ENCODE measurements around the gene SARS2. TPM values are rescaled to one million over a fixed set of nuclear protein-coding genes. Genes with fewer than 3 reads are reported as not detected.

The SARS2 gene
- total RNA-seq, 1 experiment from 2014 or later = 17.3 TPM

- peak; percentile 23 for DNase-seq (ENCODE audit: low read depth)
Observed at GRCh38 chr19:38917921-38918491, 12.6 kb downstream of the SARS2 start.

- DNase-seq (ENCODE audit: low read depth) = no peak
Observed at GRCh38 chr19:38917516-38917915, 13.0 kb downstream of the SARS2 start.

GRCh38 chr19:38915329-38916321 lies 14.9 kb downstream of the SARS2 start:
- no peak for DNase-seq (ENCODE audit: low read depth)

DNA sequence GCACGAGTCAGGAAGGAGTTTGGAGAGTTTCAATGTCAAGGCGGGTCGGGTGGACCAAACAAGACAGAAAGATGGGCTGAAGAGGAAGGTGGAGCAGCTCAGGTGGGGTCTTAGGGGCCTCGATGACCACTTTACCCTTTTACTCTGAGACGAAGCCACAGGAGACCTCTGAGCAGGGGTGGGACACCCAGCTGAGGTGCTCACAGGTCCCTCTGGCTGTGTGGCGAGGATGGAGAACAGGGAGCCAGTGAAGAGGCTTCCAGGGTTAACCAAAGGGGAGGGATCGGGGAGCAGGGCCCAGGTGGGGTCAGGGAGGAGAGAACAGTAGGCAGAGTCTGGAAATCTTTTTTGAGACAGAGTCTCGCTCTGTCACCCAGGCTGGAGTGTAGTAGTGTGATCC lies 16.6 kb downstream of the SARS2 start:
- DNase-seq (ENCODE audit: low read depth) = no peak

- no peak for DNase-seq (ENCODE audit: low read depth)
Observed at GRCh38 chr19:38912600-38913514, 17.7 kb downstream of the SARS2 start.

DNA sequence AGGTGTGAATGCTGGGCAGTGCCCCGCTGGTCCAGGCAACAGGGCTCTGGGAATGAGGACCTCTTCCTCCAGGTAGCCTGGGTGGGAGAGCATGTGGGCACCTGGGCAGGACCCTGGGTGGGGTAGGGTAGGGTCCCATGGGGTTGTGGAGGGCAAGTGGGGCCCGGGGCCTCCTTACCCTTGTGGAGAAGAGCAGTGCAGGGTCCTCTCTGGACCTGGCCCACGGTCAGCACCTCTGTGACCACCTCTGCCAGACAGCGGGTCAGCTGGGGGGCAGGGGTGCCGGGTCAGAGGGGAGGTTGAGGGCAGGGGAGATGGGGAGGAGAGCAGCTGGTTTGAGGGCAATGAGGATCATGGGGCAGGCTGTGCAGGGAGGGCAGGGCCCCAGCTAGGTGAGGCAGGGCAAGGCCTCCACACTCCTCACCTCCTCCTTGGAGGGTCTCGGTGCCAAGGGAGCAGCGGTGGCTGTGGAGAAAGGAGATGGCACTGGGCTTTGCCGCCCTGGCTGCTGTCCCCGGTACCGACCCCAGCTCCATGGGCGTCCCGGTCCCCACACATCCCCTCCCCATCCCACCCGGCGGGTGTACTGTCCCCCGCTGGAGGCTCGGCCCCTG lies 19.1 kb downstream of the SARS2 start:
- no peak for DNase-seq (ENCODE audit: low read depth)

DNA sequence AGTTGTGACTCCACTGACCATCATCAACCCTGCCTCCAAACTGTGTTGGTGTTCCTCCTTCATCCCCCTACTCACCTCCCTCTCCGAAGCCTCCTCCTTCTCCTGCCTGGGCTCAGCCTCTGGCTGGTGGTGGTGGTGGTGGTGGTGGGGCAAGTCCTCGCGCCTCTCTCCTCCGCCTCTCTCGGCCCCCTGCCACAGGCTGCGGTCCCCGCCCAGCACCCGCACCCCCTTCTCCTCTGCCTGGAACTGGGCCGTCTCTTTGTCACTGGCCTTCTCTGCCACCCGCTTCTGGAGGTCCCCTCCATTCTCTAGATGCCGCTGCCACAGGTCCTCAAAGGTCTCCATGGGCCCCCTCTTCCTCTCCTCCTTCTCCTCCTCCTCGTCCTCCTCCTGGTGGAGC lies 20.1 kb downstream of the SARS2 start:
- DNase-seq (ENCODE audit: low read depth) = no peak

DNA sequence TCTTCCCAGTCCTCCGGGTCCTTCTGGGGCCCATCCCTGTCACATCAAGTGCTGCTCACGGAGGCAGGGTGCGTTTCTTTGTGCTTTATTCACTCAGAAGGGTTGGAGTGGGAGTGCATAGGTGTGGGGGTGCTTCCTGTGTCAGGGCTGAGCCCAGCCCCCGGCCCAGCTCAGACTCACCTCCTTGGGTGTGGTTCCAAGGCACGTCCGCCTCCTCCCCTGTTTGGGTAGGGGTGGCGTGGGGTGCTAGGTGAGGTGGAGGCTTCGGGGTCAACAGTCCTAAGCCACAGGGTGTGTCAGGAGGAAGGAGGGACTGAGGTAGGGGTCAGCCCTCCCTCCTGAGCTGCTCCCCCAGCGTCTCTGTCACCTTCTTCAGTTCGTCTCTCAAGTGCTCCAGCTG lies 21.7 kb downstream of the SARS2 start:
- DNase-seq (ENCODE audit: low read depth) = no peak

- no peak for DNase-seq (ENCODE audit: low read depth)
Observed at GRCh38 chr19:38907670-38908069, 22.9 kb downstream of the SARS2 start.

- DNase-seq (ENCODE audit: low read depth) = no peak
Observed at GRCh38 chr19:38907227-38907626, 23.3 kb downstream of the SARS2 start.

- no peak for DNase-seq (ENCODE audit: low read depth)
Observed at GRCh38 chr19:38905620-38906019, 24.9 kb downstream of the SARS2 start.

DNA sequence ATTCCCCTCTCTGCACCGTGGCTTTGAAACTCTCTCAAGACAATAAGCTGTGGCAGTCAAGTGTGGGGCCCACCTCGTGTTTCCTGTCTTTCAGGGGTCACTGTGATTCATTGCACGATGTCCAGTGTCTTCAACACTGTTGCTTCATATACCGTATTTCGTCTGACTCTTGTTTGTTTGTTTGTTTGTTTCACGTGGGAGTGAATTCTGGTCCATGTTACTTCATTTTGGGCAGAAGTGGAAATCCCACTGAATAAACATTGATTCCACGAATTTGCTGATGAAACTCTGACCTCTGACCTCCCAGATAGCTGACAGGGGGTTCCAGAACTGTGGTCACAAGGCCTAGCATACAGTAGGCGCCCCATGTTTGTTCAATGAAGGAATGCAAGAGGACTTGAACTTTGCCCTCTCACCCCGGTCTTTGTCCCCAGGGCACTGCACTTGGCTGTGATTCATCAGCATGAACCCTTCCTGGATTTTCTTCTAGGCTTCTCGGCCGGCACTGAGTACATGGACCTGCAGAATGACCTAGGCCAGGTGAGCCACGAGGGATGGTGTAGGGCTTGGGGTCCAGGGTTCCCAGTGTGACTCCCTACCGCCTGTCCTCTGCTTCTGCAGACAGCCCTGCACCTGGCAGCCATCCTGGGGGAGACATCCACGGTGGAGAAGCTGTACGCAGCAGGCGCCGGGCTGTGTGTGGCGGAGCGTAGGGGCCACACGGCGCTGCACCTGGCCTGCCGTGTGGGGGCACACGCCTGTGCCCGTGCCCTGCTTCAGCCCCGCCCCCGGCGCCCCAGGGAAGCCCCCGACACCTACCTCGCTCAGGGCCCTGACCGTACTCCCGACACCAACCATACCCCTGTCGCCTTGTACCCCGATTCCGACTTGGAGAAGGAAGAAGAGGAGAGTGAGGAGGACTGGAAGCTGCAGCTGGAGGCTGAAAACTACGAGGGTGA lies 25.7 kb downstream of the SARS2 start:
- DNase-seq (ENCODE audit: low read depth) = no peak

DNA sequence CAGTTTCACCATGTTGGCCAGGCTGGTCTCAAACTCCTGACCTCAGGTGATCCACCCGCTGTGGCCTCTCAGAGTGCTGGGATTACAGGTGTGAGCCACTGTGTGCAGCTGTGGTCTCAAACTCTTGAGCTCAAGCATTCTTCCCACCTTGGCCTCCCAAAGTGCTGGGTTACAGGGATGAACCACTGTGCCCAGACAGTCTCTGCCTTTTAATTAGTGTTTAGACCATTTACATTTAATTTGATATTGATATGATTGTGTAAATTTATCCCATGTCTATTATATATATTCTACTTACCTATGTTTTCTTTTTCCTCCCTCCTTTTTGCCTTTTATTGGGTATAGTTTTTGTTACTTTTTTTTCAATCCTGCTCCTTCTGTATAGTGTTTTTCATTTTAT lies 28.9 kb downstream of the SARS2 start:
- DNase-seq (ENCODE audit: low read depth) = no peak

GRCh38 chr19:38900743-38901190 lies 29.8 kb downstream of the SARS2 start:
- no peak for DNase-seq (ENCODE audit: low read depth)

DNA sequence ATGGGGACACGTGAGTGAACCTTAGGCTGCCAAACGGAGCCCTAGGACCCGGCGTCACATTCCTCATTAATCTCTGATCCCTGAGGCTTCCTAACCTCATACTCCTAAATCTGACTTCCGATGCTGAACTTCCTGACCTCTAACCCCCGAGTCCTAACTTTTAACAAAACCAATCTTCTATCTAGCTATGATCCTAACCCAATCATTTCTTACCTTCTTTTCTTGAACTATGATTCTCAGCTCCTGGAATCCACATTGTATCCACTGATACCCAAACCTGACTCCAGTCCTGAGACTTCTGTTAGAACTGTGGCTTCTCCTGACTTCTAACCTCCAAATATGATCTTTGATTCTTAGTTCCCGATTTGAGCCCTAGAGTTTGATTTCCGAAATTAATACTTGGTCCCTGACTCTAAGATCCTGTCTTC lies 30.3 kb downstream of the SARS2 start:
- no peak for DNase-seq (ENCODE audit: low read depth)

GRCh38 chr19:38899447-38900201 lies 30.9 kb downstream of the SARS2 start, which contains the start of the genes NFKBIB and SIRT2:
NFKBIB (plus strand) TSS chr19:38899969; CDS start chr19:38900033, 64 bp downstream.
SIRT2 (minus strand) TSS chr19:38899618; CDS start chr19:38899521, 97 bp downstream.
- peak; percentile 100 for DNase-seq (ENCODE audit: low read depth)

- peak; percentile 35 for DNase-seq (ENCODE audit: low read depth)
Observed at GRCh38 chr19:38898788-38899446, 31.6 kb downstream of the SARS2 start.

GRCh38 chr19:38894968-38895367 lies 35.6 kb downstream of the SARS2 start:
- DNase-seq (ENCODE audit: low read depth) = no peak

DNA sequence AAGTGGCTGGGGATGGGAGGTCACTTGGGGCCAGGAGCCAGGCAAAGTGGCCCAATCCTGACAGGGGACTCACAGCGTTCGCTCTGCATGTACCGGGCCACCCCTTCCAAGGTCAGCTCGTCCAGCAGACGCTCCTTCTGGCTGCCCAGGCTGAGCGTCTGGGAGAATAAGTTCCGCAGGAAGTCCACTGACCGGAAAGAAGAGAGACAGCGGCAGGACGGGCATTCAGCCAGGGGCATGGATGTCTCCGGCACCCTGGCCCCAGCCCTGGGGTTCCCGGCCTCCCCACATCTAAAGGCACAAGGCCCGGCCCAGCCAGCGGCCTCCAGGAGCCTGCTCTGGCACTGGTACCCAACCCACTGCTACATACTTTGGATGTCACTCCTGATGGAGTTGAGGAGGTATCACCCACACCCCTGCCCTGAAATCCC lies 37.2 kb downstream of the SARS2 start:
- no peak for DNase-seq (ENCODE audit: low read depth)

All from RPMI7951 (cell line).